Hematopoietic multipotent progenitor cell treated with erythropoietin and hydrocortisone succinate and interleukin-3 and kit ligand, for 6 days (in vitro differentiated cells): Measurements from ENCODE around the gene CRAMP1.

Experiments
- DNase-seq: peaks from one replicate; pipeline ENCODE4 v3.0.0-alpha.2; 2015

CRAMP1 gene

DNA sequence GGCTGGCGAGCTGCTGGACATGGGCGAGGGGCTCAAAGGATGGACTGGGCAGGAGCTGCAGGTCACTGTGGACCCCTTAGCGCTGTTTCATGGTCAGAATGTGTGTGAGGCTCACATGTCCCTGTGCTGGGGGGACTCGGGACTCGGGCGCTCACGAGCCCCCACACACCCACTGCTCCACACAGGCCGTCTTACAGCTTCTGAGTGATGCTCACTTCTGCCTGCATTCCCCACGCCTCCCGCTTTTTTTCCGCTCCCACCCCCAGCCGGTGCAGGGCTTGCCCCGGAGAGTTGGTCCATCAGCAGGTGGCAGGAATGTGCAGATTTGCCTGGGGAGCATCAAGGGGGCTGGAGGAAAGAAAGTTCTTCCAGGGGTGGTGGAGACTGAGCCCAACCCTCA is 45.7 kb downstream of the CRAMP1 start:
- DNase-seq = no peak

DNA sequence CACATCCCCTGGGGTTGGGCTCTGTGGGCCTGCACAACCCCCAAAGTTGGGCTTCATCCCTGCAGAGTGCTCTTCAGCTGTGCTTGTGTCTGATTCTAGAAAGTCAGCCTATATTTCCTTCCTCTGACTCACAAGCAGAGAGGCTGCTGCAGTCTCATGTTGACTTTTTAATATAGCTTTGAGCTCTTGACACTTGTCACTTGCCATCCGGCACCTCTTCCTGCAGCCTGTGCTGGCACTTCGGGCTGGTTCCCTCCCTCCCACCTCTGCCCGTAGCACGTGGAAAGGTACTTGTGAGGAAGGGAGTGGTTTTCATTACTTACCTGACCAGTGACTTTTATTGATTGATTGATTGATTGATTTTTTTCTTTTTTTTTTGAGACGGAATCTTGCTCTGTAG is 46.9 kb downstream of the CRAMP1 start:
- no peak for DNase-seq

DNA sequence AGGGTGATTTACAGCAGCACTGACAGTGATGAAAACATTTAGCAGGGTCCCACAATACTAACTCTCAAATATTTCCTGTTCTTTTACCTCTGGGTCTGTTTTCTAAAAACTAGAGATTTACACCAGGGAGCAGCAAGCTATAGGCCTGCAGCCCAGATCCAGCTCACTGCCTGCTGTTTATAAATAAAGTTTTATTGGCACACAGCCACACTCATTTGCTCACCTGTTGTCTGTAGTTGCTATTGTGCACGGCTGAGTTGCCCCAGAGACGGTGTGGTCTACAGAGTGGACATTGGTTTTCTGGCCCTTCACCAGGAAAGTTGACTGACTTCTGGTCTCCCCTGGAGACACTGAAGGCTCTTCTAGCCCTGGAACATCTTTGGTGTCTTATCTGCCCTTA is 49.7 kb downstream of the CRAMP1 start:
- no peak for DNase-seq

DNA sequence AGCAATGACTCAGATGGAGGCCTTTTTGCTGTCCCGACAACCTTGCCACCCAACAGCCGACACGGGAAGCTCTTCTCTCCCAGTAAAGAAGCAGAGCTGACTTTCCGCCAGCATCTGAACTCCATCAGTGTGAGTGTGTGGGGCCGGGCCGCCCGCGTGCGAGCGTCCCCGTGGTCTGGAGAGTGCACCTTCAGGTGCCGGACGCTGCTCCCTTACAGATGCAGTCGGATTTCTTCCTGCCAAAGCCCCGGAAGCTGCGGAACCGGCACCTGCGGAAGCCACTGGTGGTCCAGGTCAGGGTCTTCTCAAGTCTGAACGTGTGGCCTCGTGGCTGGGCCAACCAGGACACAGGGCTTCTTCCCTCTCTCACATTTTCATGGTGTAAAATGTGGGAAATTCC is 50.4 kb downstream of the CRAMP1 start:
- DNase-seq = no peak

GRCh38 chr16:1665829-1666228 is 53.7 kb downstream of the CRAMP1 start:
- no peak for DNase-seq

DNA sequence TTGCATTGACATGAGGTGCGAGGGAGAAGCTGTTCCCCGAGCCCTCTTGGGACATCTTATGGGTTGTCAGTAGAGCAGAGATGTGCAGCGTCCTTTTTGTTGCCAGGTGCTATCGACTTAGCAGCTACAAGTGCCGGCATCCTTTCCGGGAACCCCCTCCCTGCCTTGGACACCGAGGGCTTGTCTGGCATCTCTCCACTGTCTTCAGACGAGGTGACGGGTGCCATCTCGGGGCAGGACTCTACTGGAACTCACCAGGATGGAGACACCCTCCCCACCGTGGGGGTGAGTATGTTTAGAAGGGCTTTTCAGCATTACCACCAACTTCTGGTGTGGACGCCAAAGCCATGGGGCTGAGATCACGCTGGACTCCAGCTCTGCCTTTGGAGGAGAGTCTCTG is 54.2 kb downstream of the CRAMP1 start:
- DNase-seq = no peak

- no peak for DNase-seq
Measured at GRCh38 chr16:1667271-1667670, 55.1 kb downstream of the CRAMP1 start.

- no peak for DNase-seq
Measured at GRCh38 chr16:1667916-1668315, 55.8 kb downstream of the CRAMP1 start.

GRCh38 chr16:1668612-1669319 is 56.6 kb downstream of the CRAMP1 start:
- no peak for DNase-seq

GRCh38 chr16:1669698-1670097 is 57.5 kb downstream of the CRAMP1 start:
- no peak for DNase-seq

DNA sequence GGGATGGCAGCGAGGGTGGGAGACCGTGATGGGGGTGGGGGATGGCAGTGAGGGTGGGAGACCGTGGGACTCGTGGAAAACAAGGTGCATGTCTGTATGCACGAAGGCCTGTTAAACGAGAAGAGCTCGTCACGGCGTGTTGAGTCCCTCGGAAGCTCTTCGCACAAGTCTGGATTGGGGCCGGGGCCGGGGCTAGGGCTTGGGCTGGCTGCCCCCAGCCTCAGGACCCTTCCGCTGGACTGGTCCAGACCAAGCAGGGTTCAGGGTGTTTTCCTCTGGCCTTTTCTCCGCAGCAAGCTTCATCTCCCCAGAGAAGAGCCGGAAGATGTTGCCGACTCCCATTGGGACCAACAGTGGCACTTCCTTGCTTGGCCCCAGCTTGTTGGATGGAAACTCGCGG is 58.2 kb downstream of the CRAMP1 start:
- no peak for DNase-seq

DNA sequence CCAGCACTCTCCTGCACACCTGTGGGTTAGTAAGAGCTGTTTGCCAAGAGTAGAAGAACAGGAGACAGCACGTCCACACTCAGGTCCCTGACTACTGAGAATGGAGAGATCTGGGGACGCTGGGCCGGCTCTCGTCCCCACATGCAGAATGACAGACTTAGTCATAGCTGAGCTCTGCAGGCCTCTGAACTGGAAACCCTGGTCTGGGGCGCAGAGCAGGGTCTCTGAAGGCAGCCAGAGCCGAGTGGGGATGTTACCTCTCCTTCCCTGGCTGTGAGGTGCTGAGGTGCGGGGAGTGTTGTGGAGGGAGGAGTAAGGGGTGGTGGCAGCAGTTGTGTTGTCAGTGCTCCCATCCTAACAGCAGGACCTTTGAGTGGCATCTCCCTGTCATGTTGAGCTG is 58.7 kb downstream of the CRAMP1 start:
- DNase-seq = no peak

DNA sequence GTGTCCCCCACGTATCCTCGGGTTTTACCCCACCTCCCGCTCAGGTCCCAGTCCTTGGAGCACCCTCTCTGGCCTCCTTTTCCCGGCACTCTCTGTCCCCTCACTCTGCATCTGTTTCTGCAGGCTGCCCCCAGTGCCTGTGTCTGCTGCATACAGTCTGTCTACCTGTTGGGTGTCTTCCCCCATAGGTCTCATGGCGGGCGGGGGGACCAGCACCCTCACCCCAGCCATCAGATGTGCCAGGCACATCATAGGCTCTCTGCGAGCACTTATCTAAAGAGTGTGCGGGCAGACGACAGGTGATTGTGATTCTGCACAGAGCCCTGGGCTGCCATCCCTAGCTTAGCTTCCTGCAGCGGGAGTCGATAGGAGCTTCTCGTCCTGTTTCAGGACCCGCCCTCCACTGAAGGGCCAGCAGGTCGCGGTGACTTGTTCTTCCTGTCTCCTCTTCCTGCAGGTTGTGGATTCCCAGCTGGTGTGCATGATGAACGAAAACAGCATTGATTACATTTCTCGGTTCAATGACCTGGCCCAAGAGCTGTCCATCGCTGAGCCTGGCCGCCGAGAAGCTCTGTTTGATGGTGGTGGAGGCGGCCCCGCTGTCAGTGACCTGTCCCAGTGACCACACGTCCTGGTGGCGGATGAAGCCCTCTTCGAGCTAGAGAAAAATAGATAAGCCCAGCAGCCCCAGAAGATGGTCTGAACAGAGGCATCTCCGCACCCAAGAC is 61.4 kb downstream of the CRAMP1 start:
- no peak for DNase-seq

DNA sequence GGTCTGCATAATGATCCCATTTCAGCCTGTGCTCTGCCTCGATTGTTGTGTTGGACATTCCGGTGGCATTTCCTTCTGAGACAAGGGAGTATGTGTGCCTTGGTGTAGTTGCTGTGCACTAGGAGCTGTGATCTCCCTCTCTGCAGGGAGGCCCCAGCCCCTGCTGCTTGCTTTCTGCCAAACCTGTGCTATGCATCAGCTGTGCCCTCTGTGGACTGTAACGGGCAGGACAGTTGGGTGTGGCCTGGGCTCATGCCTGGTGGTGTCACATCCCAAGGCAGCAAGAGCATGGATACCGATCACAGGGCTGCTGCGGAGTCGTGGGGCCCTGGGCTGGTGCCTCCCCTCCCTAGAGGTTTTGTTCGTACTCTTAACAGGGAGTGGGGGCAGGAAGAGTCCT is 62.1 kb downstream of the CRAMP1 start:
- no peak for DNase-seq

DNA sequence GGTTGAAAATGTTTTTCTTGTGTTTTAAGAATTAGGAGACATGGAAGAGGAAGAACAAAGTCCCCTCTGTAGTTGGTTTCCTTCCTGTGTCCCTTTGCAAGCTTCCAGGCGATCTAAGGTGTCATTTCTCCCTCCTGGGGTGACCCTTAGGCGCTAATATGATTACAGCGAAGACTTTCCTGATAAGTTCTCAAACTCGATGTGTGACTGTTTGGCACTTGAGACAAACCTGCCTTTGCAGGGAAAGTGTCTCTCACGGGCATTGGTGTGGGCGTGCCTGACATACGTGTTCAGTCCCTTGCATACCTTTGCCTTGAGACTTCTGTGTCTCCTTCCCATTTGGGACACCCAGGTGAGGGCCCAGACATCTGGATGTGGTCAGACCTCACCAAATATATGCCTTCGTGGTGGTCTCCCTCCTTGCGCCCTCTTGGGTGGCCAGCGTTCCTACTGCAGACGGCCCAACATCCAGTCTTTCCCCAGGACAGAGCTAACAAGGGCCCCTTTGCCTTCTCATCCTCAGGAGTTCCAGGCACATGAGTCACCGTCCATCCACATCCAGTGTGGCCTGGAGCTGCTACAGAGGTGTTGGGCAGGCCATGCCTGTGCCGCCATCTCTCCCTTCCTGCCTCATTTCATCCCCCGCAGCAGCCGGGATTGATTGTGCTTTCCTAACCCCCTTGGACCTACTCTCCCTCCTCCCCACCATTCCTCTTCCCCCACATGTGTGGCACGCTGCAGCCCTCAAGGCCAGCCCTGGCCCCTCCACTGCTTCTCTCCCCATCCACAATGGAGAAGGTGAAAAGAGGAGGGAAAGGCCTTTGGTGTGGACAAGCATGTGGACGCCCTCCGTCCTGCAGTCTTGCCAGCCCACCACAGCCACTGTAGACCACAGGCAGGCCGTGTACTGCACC is 62.8 kb downstream of the CRAMP1 start:
- DNase-seq = no peak

DNA sequence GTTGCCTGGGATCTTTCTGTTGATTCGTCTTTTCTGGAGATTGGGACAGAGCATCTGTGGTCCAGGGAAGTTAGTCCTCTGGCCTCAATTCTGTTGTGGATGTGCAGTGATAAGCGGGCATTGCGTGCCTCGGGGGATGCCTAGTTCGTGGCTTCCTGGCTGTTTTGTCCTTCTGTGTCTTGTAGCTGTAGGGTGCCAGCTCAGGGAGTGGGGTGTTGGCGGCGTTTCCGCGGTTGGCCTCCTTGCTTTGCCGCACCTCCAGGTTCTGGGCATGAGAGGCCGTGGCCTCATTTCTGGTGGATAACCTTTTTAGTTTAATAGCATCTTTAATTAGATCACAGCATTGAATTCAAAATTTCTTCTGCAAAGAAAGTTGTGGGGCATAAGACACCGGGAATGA is 64.5 kb downstream of the CRAMP1 start:
- no peak for DNase-seq

GRCh38 chr16:1677339-1677738 is 65.2 kb downstream of the CRAMP1 start:
- DNase-seq = no peak

DNA sequence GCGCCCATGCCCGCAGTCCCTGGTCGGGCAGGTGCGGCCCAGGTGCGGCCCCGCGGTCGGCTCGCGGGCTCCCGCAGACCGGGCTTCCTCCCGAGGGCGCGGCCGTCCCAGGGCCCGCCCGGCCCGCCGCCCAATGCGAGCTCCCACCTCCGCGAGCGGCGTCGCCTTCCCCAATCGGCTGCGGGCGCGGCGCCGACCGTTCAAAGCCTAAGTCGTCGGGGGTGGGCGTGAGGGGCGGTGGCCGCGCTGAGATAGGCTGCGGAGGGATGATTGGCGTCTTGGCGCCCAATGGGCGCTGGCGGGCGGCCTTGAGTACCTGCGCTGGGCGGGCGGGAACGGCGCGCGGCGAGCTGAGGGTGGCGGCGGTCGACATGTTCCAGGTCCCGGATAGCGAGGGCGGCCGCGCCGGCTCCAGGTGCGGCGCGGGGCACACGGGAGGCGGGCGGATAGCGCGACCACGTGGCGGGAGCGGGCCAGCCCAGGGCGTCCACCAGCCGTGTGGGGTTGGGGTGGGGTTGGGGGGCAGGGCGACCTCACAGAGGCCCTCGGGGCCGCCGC is 65.9 kb downstream of the CRAMP1 start, which contains the start of gene JPT2:
JPT2 (plus strand) TSS at position 338 of the 558 bp plus-strand sequence; CDS start at position 372, 34 bp downstream.
- peak; percentile 98 for DNase-seq

- peak; percentile 55 for DNase-seq
Measured at GRCh38 chr16:1678500-1679098, 66.4 kb downstream of the CRAMP1 start.

GRCh38 chr16:1680361-1680760 is 68.2 kb downstream of the CRAMP1 start:
- no peak for DNase-seq

GRCh38 chr16:1681032-1681431 is 68.9 kb downstream of the CRAMP1 start:
- DNase-seq = no peak

GRCh38 chr16:1687427-1688316 is 75.5 kb downstream of the CRAMP1 start:
- no peak for DNase-seq
